NCI-H1694 (cell line): Measurements from ENCODE around the gene CYTIP.

Experiments used
- DNase-seq: peaks from one replicate; lab custom pipeline; 2025; lab: John Stamatoyannopoulos, UW

Gene CYTIP

DNA sequence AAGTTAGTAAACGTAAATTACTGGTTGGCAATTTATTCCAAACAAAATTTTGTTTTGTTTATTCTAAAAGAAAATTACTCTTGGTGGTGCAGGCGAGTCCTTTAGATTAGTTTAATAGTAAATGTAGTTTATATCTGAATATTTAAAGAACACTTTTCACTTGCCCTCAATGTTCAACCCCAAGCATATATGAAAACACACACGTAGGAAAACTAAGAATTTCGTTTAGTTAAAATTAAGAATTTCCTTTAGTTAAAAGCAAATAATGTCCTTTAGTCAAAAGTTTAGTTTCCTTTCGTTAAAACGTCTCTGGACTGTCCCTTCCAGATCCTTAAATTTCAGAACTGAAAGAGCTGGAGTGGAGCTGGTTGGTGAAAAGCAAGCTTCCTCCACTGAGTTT is 19.1 kb upstream of the CYTIP start:
- no peak for DNase-seq

DNA sequence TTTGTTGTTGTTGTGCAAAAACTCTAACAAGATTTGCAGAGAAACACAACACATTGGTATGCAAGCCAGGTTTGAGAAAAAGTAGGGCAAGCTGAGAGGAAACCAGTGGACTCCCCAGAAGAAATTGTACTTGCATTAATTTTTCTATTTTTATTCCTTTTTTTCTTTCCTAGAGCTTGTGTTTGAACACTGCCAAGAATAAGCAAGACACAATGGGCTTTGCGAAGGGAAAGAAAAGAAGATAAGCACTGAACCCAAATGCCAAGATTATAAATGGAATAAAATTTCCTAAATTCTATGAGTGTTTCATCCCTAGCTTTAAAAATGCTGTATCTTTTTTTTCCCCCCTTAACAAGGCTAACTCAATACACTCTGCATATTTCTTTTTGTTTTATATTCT is 17.0 kb upstream of the CYTIP start:
- DNase-seq = no peak

DNA sequence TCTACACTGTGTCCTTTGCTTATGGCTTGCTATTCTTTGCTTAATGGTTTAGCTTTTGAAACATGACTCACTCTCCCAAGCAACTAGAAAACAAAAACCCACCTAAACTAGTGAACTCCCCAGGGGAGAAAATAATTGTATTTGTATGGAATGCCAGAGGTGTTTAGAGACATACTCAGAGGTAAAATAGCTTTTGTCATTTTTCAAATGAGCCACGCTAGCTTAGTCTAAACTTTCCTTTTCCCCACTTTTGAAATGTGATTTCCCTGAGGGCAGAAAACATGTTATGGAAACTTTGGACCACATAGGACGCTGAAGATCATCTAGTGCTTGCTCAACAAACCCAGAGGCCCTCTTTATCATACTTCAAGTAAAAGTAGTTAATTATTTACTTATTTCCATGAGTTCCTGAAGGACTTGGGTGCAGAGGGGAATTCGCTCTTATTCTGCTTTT is 16.5 kb upstream of the CYTIP start:
- DNase-seq = no peak

DNA sequence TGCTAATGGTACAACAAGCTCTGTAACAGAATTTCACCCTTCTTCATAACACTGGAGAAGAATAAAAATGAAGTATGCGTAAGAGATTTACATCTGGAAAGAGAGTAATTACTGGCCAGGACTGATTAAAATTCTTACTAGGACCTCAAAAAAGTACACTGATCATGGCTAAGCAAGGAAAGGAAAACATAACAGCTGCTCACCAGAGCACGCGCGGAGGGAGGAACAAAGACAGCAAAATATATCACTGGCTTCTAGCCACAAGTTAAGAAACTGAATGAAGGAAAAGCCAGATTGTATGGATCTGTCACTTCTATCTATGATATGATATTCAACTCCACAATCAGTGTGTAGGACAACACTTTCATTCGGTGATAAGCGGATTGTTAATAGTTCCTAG is 15.6 kb upstream of the CYTIP start:
- DNase-seq = no peak

DNA sequence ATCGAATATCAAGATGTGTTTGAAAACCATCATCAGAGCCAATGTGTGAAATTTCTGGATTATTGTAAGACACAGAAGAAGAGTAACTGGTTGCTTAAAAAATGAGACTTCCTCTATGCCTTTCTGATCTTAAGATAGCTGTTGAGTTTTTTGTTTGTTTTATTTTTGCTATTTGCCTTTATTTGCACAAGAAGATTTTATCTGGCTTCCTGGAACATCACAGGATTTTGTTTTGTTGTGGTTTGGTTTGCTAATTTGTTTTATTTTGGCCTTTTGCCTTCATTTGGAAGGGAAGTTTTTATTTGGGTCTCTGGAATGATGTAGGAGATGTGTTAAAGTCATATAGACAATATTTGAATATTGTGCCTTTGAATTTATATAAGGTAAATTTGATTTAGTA is 3.9 kb upstream of the CYTIP start:
- no peak for DNase-seq

DNA sequence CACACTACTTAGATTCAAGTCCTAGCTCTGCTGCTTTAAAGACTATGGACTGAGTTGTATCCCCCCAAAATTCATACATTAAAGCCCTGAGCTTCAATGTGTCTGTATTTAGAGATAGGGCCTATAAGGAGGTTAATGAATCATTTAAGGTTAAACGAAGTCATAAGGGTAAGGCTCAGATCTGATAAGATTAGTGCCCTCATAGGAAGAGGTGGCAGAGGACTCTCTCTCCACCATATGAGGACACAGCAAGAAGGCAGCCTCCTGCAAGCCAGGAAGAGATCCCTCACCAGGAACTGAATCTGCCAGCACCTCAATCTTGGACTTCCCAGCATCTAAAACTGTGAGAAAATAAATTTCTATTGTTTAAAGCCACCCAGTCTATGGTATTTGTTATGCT is 3.1 kb upstream of the CYTIP start:
- no peak for DNase-seq

DNA sequence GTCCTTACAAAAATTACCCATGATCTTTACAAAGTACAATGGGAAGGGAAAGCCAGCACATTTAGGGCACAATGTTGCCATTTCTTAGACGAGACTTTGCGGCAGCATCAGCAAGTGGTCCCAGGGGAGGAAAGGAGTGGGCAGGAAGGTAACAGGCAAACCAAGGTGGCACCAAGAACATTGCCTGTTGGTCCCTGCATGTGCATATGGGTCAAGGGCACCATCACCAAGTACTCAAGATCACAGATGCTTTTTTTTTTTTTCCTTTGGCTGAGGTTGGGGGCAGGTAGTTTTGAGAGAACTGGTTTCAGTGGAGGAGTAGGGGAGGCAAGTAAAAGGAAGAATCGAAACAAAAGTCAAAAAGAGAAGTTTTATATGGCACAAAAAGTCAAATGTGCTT is 752 bp upstream of the CYTIP start:
- no peak for DNase-seq

DNA sequence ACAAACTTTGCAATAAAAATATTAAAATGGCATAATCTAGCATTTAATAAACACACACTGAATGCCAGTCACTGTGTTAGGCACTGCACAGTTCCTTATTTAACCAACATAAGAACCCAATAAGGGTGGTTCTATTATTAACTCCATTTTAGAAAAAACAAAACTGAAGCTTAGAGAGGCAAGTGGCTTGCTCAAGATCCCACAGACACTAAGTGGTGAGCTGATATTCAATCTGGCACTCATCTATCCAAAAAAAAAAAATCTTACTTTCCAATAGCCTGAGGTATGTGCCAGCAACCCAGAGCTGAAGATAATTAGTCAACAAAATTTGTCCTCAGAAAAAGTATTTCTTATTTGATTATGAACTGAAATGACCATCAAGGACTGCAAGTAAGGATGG is 799 bp downstream of the CYTIP start:
- DNase-seq = no peak

DNA sequence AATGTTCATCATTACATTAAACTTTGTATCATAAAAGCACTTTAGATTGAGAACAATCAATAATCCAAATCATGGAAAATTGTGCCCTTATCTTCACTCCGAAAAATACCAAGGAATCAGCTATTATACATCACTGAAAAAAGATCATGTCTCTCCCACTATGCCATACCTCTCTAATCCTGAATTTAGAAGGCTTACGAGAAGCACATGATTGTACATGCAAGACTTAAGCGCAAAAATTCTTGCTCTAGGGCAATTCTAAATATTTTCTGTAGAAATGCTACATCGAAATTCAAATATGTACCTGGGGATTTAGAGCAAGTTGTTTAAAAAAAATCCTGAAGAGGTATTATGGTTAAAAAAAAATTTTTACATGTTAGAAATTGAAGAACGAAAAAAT is 1.3 kb downstream of the CYTIP start:
- DNase-seq = no peak

DNA sequence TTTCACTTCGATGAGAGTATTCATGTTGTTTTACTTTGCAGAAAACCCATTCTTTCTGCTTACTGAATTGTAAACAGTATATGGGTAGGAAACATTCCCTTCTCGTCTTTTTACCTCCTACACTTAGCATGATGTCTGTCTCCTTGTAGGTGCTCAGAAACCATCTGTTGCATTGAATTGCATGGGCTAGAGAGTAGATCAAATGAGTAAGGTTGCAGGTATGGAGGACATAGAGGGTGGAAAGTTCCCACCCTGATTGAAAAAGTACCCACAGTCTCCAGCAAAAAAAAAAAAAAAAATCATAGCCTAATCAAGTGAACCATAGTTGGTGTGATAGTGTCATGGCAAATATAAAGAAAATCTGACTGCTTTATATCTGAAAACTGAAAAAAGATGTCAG is 1.7 kb downstream of the CYTIP start:
- DNase-seq = no peak

DNA sequence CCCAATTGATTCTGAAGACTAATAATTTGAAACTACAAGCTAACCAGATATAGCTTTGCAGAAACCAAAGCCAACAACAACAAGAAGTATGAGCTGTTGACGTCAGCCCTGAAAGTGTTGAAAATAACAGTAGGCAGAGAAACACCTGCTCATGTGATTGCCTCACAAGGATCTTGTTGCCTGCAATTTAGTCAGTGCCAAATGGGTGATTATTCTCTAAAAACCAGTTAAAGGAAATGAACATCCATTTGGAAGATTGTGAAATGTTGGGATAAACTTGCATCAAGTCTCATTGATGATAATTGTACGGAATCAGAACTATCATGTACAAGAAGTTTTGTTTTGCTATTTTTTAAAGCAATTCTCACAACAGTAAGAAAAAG is 2.8 kb downstream of the CYTIP start:
- DNase-seq = peak; percentile 23

DNA sequence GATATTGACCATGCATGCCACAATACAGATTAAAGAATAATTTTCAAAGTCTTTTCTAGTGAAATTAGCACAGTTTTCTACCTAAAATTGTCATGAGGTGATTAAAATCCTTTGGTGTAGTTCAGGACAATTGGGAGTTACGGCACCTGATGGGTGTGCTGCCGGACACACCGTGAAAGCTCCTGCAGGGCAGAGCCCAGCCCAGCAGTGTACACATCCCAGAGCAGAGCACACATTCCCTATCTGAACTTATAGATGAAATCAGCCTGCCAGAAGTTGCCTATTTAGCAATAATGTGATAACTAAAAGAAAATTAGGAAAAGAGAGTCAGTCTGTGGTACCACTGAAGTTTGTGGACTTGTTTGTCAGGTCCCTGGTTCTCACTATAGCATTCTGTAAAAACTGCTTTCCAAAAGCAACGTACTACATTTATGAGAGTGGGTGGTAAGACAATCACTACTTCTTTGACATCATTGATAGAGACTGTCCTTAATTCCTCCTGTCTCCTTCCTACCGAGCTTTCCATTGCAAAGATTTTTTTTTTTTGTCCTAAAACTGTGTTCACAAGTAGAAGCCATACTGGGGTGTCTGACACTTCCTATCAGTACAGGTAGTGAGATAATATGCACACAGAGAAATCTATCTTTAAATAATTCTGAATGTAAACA is 3.4 kb downstream of the CYTIP start:
- DNase-seq = no peak

DNA sequence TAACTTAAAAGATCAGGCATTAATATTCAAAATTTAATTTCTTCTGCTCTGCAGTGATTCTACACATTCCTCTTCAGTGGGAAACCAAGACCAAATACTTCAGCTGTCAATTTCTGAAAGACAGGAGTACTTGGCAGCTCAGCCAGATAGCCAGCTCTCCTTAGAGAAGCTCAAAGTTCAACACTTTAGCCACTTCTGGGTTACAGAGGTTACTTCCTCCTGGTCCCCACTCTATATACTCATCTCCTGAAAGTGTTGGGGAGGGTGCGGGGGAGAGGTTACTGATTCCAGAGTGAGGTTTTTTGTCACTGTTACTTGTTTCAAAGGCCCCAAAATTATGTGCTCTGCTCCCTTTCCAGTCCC is 4.1 kb downstream of the CYTIP start:
- DNase-seq = no peak

DNA sequence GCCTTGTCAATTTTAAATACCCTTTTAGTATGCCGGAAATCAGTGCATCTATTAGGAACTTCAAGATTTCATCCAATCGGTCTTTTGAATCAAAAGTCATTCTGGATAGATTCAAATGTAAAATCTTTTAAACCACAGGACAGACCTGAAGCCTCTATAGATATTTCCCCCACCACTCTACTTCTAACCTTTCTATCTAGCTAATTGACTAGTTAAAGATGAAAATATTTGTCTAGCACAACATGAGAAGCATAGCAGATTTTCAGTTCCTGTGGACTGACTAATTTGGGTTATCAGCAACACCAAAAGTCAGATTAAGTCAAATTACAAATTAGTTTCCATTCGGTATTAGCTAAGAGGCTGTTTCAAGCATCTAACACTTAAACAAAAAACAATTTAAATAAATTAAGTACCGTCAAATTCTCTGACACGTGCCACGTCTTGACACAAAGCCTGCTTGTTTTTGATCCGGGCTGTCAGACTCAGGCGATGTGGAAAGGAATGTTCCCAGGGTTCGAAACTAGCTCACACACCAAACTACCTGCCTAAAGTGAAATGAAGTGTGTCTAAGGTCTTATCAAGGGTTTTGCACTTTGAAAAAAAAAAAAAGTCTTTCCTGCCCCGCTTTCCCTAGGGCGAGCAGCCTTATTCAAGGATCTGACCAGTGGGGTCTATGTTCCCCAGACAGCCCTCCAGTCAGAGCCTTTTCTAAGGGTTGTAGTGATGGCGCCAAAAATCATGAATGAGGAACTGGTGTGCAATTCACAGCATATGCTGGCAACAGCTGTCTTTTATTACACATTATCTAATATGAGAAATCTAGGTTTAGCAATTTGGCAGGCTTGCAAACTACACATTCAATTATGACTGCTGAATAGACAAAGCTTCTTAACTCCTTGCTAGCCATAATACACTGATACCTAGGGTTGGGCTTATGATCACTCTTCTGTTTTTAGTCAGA is 4.7 kb downstream of the CYTIP start:
- peak; percentile 99 for DNase-seq

DNA sequence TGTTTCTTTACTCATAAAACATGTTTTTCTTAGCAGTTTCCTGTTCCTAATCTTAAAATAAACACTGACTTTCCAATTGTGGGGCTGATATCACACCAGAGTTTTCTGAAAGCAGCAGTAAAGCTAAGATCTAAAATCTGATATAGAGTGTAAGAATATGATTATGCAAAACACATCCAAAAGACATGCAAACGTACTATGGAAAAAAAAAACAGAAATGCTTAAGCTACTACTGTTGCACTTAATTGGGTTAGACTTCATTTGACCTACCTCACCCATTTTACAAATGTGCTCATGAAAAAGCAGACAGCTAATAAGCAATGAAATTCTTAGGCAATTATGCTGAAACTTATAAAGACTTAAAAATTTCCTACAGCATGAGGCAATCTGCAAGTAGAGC is 10.5 kb downstream of the CYTIP start:
- no peak for DNase-seq

DNA sequence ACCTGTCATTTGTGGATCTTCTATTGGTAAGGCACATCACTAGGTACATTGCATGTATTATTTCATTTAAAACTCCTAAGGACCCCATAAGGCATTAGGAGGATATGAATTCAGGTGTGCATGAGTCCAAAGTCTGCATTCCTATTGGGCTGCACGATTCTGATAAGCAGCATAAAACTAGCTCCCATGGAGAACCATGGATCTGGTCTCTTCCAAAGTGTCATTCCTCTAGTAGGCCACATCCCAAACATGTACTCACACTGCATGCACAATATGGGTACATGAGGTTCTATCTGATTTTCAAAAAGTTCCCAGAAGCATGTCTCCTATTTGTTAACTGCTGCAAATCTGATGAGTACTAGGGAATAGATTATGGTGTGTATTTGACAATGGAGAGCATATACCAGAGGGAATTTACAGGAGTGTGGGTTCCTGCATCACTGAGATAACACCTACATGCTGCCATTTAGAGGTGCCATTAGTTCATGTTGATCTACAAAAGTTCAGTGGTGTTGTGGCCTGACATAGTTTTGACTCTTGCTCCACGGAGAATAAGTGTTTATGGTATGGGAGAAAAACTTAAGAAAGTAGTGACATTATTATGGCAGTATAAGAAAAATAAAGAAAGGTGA is 11.3 kb downstream of the CYTIP start:
- DNase-seq = no peak

DNA sequence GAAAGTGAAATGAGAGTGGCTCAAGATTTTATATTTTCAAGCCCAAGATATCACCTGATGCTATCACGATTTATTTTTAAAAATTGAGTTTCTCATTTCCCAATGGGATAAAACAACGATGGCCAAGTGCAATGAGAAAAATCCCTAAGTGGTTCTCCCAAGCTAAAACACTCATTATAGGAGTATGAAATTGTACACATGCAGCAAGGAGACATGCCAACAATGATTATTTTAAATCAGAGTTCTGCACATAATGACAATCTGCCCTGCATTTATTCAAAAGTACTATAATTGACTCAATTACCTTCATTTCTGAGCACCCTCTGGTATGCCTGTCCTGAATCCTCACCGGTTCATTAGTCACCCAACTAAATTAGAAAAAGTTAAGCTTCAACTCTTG is 12.7 kb downstream of the CYTIP start:
- peak; percentile 13 for DNase-seq

DNA sequence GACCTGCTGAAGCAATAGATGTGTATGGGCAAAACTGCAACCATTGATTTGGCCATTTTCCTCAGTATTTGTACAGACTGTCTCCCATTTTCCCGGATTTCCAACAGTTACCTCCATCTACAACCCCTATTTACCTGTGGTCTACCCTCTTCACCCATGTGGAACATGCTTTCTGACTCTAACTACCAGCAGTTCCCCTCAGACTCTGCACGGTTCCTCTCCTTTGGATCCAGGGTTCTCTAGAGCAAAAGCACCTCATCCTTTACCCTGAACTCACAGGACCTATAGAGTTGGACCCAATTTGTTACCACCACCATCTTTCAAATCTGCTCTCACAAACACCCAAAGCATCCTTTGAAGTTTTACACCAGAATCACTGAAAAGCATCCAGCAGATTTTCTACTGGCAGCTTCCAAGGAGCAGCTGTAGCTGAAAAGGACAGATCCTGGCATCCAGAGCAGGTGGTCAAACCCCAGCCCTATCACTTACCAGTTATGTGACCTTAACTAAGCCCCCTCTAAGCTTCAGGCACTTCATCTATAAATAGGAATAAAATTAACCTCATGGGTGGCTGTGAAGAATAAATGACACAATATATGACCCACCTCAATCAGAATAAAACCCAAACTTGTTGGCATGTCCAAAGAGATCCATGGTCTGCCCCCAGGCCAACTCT is 15.3 kb downstream of the CYTIP start:
- no peak for DNase-seq

DNA sequence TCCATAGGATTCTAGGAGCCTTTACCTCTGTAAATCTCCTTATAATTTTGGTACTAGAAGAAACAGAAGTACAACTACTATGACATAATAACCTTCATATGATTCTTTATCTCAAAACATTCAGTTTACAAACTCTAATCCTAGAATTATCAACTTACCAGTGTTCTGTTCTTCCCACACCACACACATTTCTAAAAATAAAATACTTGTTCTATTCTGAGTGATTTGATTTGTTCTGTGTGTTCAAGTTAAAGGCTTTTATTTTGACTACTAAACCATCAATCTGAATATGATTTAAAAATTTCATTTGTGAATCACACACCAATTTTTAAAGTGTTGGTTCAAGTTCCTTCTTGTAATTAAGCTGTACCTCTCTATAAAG is 16.0 kb downstream of the CYTIP start:
- DNase-seq = no peak

DNA sequence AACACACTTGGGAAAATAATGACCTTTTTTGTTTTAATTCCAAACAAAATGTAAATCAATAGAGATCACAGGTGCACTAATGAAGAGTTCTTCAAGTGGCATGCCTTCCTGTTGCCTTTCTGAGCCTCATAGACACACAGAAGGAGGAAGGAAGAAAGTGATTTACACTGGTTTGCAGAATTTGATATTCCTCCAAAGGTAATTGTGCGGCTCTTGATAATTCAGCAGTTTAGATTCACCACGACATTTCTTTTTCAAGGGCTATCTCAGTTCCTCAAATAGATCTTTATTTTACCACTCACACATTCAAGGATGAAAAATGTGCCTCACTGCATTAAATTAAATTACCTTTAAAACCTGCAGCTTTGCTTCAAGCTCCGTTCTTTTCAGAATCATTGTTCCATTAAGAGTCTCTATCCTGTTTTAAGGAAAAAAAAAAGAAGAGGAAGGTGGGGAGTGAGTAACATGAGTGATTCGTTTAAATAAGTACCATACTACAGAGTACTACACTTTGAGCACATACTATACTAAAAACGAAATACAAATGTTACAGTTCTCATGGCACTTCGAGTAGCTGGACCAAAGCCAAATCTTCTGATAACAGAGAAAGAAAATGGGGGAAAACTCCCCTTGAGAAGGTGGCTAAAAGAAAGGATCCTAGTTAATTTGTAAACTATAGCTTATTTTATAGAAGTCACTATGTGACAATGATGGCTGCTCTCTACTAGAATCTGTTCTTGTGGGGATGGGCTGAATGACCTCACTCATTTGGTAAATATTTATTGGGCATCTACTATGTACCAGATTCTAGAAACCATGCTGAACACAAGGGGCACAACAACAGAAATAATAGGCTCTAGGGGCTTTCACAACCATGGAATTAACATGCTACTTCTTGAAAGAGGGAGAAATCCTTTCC is 16.6 kb downstream of the CYTIP start:
- DNase-seq = no peak

DNA sequence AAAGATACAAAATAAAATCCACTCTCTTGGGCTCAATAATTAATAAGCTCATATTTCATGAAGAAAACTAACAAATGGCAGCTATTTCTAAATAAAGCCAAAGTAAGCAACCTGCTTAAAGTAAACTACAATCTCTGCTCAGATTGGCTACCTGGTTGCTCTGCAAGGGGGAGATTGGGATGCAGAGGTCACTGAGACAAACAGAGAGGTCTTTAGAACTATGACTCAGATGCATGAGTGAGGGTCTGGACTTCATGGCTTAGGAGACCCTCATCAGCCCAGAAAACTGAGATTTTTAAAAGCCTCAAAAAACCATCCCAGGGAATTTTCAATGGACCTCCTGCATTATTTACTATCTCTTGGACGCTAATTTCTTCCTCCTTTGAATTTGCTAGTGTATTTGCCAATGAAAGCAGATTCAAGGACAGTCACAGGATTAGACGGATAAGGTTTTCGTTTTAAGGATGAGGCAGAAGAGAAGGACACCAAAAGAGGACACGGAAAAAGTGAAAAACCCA is 17.4 kb downstream of the CYTIP start:
- no peak for DNase-seq
